ENCODE measurements around the gene THSD4. TPM values are rescaled to one million over a fixed set of nuclear protein-coding genes. Genes with fewer than 3 reads are reported as not detected.

Gene THSD4
- total and polyA plus RNA-seq, 2 donors (not counting 1 experiment from before 2014, with no cell fraction given): 43.1 to 95.5 TPM

- Histone ChIP-seq H3K79me2 (ENCODE audit: control insufficient read depth, insufficient read depth, low read length) (no peaks in the 10 kb centered on the region), H3K4me3 (replicated peaks in 1 of 4; ENCODE audit: control extremely low read depth in 1 of 4, insufficient read depth in 1 of 4, low read depth in 3 of 4, low read length in 4 of 4) (no peak overlapping the region), H3K9me3 (ENCODE audit: control insufficient read depth, insufficient read depth, low read depth, low read length) (no peaks in the 10 kb centered on the region), H3K27ac (ENCODE audit: insufficient read depth, low read length) (no peak overlapping the region), H3K27me3 (ENCODE audit: control insufficient read depth, insufficient read depth, low read length) (no peaks in the 10 kb centered on the region), H4K20me1 (ENCODE audit: control insufficient read depth, extremely low read depth, insufficient read depth, low read length) (no peaks in the 10 kb centered on the region), H3K36me3 (ENCODE audit: control insufficient read depth, insufficient read depth, low read length) (peaks cover 4% of the 10 kb centered on the region), H3K4me1 (ENCODE audit: control insufficient read depth, extremely low read depth, insufficient read depth, low read length) (no peaks in the 10 kb centered on the region), H3K4me2 (ENCODE audit: extremely low read depth, insufficient read depth, low read length) (no peak overlapping the region), H2AFZ (ENCODE audit: low read length) (no peak overlapping the region), H3K9ac (ENCODE audit: insufficient read depth, low read length) (no peak overlapping the region)
- no peak for DNase-seq (ENCODE audit: low read depth in 2 of 2)
- no peak for TF ChIP-seq EZH2 (IDR thresholded peaks at IDR 0.05; ENCODE audit: low read length, missing control alignments)
- no peak for TF ChIP-seq CTCF (conservative IDR thresholded peaks at IDR 0.05 in 1 of 2, IDR thresholded peaks at IDR 0.05 in 1 of 2; ENCODE audit: low read depth in 1 of 2, low read length in 2 of 2)
Measured at GRCh38 chr15:71245588-71245987, 130.3 kb downstream of the THSD4 start.

- Histone ChIP-seq H3K27me3 (ENCODE audit: control insufficient read depth, insufficient read depth, low read length) (no peaks in the 10 kb centered on the region), H3K36me3 (ENCODE audit: control insufficient read depth, insufficient read depth, low read length) (peaks cover 2% of the 10 kb centered on the region), H3K4me3 (replicated peaks in 1 of 4; ENCODE audit: control extremely low read depth in 1 of 4, insufficient read depth in 1 of 4, low read depth in 3 of 4, low read length in 4 of 4) (no peak overlapping the region), H4K20me1 (ENCODE audit: control insufficient read depth, extremely low read depth, insufficient read depth, low read length) (no peaks in the 10 kb centered on the region), H2AFZ (ENCODE audit: low read length) (no peak overlapping the region), H3K79me2 (ENCODE audit: control insufficient read depth, insufficient read depth, low read length) (no peaks in the 10 kb centered on the region), H3K27ac (ENCODE audit: insufficient read depth, low read length) (no peak overlapping the region), H3K9me3 (ENCODE audit: control insufficient read depth, insufficient read depth, low read depth, low read length) (no peaks in the 10 kb centered on the region), H3K4me2 (ENCODE audit: extremely low read depth, insufficient read depth, low read length) (no peak overlapping the region), H3K4me1 (ENCODE audit: control insufficient read depth, extremely low read depth, insufficient read depth, low read length) (no peaks in the 10 kb centered on the region), H3K9ac (ENCODE audit: insufficient read depth, low read length) (no peak overlapping the region)
- TF ChIP-seq EZH2 (IDR thresholded peaks at IDR 0.05; ENCODE audit: low read length, missing control alignments) (no peak), CTCF (conservative IDR thresholded peaks at IDR 0.05 in 1 of 2, IDR thresholded peaks at IDR 0.05 in 1 of 2; ENCODE audit: low read depth in 1 of 2, low read length in 2 of 2) (no peak)
- no peak for DNase-seq (ENCODE audit: low read depth in 2 of 2)
Measured at GRCh38 chr15:71248386-71248785, 133.1 kb downstream of the THSD4 start.

- H3K9ac ChIP-seq (ENCODE audit: insufficient read depth, low read length): no peak overlapping the region
- H3K4me1 ChIP-seq (ENCODE audit: control insufficient read depth, extremely low read depth, insufficient read depth, low read length): no peaks in the 10 kb centered on the region
- TF ChIP-seq CTCF (conservative IDR thresholded peaks at IDR 0.05 in 1 of 2, IDR thresholded peaks at IDR 0.05 in 1 of 2; ENCODE audit: low read depth in 1 of 2, low read length in 2 of 2) (no peak), EZH2 (IDR thresholded peaks at IDR 0.05; ENCODE audit: low read length, missing control alignments) (no peak)
- no peaks in the 10 kb centered on the region for H4K20me1 ChIP-seq (ENCODE audit: control insufficient read depth, extremely low read depth, insufficient read depth, low read length)
- no peak for DNase-seq (ENCODE audit: low read depth in 2 of 2)
- no peak overlapping the region for H3K4me2 ChIP-seq (ENCODE audit: extremely low read depth, insufficient read depth, low read length)
- no peaks in the 10 kb centered on the region for H3K27me3 ChIP-seq (ENCODE audit: control insufficient read depth, insufficient read depth, low read length)
- no peaks in the 10 kb centered on the region for H3K9me3 ChIP-seq (ENCODE audit: control insufficient read depth, insufficient read depth, low read depth, low read length)
- no peak overlapping the region for H3K4me3 ChIP-seq (replicated peaks in 1 of 4; ENCODE audit: control extremely low read depth in 1 of 4, insufficient read depth in 1 of 4, low read depth in 3 of 4, low read length in 4 of 4)
- H3K79me2 ChIP-seq (ENCODE audit: control insufficient read depth, insufficient read depth, low read length): no peaks in the 10 kb centered on the region
- H3K36me3 ChIP-seq (ENCODE audit: control insufficient read depth, insufficient read depth, low read length): peaks cover 2% of the 10 kb centered on the region
- H3K27ac ChIP-seq (ENCODE audit: insufficient read depth, low read length): no peak overlapping the region
- H2AFZ ChIP-seq (ENCODE audit: low read length): no peak overlapping the region
Measured at GRCh38 chr15:71249986-71250385, 134.7 kb downstream of the THSD4 start.

Data from fibroblast of lung (primary cell).